ENCODE results near the gene BCL11A. TPM values are rescaled to one million over a fixed set of nuclear protein-coding genes. Genes with fewer than 3 reads are reported as not detected.

BCL11A gene
- total RNA-seq, 4 donors from 2014 or later, result 0.28 to 5.0 (median 1.1) TPM

DNA sequence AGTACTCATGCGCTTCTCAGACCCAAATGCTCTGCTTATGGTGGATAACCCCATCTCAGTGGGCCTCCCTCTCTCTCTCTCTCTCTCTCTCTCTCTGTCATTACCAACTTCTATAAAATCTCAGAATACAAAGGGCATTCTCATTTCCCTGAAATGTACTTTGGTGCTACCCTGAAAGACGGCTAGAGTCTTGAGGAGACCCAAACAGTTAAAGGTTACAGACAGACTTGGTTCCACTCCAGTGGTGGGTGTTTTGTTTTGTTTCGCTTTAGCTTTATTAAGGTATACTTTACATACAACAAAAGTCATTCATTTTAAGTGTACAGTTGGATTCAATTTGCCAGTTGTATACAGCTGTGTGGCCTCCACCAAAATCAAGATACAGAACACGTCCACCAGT lies 60.9 kb downstream of the BCL11A start:
- ATAC-seq (ENCODE audit: low FRiP score) (no peak), DNase-seq (ENCODE audit: low spot score) (no peak)
- no peak for TF ChIP-seq CTCF (IDR thresholded peaks at IDR 0.05)

DNA sequence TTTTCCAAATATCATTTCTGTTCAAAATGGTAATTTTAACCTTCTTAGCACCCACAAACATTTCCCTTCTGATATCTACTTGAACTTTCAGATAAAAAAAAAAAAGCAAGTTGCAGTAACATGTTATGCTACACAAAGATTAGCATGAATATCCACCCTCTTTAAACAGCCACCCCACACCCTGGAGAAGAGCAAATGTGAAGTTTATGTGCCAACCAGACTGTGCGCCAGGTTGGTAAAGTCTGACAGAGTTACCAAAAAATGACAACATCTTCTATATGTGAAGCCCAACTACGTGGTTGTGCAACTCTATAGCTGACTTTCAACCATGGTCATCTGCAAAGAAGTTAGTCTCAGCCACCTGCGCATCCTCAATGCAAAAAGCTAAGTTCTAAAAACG lies 62.6 kb downstream of the BCL11A start:
- ATAC-seq (ENCODE audit: low FRiP score), result no peak
- no peak for DNase-seq (ENCODE audit: low spot score)
- TF ChIP-seq CTCF (IDR thresholded peaks at IDR 0.05), result no peak

DNA sequence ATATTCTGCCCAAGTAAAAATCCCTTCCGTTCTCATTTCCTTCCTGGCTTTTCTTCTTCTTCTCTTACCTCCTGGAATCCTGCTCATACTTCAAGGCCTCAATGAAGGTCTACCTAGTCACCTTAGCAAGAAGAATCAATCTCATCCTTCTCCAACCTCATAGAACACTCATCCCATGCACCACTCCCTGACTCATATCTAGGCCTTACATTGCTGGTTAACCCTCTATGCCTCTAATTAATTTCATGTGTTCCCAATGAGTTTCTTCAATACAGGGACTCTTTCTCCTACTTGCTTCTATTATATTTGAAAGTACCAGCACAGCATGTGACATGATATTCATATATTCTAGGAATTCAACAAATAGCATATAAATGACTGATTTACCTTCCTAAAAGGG lies 63.0 kb downstream of the BCL11A start:
- DNase-seq (ENCODE audit: low spot score), result no peak
- no peak for TF ChIP-seq CTCF (IDR thresholded peaks at IDR 0.05)
- ATAC-seq (ENCODE audit: low FRiP score), result no peak

- DNase-seq (ENCODE audit: low spot score), result no peak
- no peak for ATAC-seq (ENCODE audit: low FRiP score)
- TF ChIP-seq CTCF (IDR thresholded peaks at IDR 0.05), result no peak
Measured at GRCh38 chr2:60489289-60489688, 64.2 kb downstream of the BCL11A start.

GRCh38 chr2:60488291-60488690 lies 65.2 kb downstream of the BCL11A start:
- no peak for DNase-seq (ENCODE audit: low spot score)
- no peak for TF ChIP-seq CTCF (IDR thresholded peaks at IDR 0.05)

GRCh38 chr2:60487174-60487573 lies 66.3 kb downstream of the BCL11A start:
- TF ChIP-seq CTCF (IDR thresholded peaks at IDR 0.05), result no peak
- no peak for ATAC-seq (ENCODE audit: low FRiP score)

More at GRCh38 chr2:60488291-60488690, 65.2 kb downstream of the BCL11A start:
- ATAC-seq (ENCODE audit: low FRiP score), result no peak

GRCh38 chr2:60486551-60486950 lies 66.9 kb downstream of the BCL11A start:
- no peak for TF ChIP-seq CTCF (IDR thresholded peaks at IDR 0.05)
- ATAC-seq (ENCODE audit: low FRiP score) (no peak), DNase-seq (ENCODE audit: low spot score) (no peak)

More at GRCh38 chr2:60487174-60487573, 66.3 kb downstream of the BCL11A start:
- no peak for DNase-seq (ENCODE audit: low spot score)
